Lower lobe of right lung (tissue), 2 donors: ENCODE results near the gene METRN. TPM values are rescaled to one million over a fixed set of nuclear protein-coding genes. Genes with fewer than 3 reads are reported as not detected.

Source experiments
- ATAC-seq, 2 donors: fragments of 200-7000 bp; cut with Tn5 transposase; one replicate each; pipeline ENCODE4 v1.9.1; 2020 to 2022; ENCODE audit warnings: mild to moderate bottlenecking in 2 of 2, moderate library complexity in 2 of 2
- DNase-seq: peaks from one replicate; pipeline ENCODE4 v3.0.0-alpha.2; 2020
- H3K27ac ChIP-seq: fragments of 200-600 bp; one replicate; pipeline ENCODE4 v1.8.0; 2022
- H3K27me3 ChIP-seq: fragments of 200-600 bp; one replicate; pipeline ENCODE4 v1.8.0; 2022; ENCODE audit warnings: low read depth
- H3K36me3 ChIP-seq: fragments of 200-600 bp; one replicate; pipeline ENCODE4 v1.8.0; 2022; ENCODE audit warnings: mild to moderate bottlenecking
- H3K4me1 ChIP-seq: fragments of 200-600 bp; one replicate; pipeline ENCODE4 v1.8.0; 2022
- H3K4me3 ChIP-seq: fragments of 200-600 bp; one replicate; pipeline ENCODE4 v1.8.0; 2022; ENCODE audit warnings: mild to moderate bottlenecking
- H3K9me3 ChIP-seq: fragments of 200-600 bp; one replicate; pipeline ENCODE4 v1.8.0; 2022
- CTCF ChIP-seq: fragments of 200-600 bp; IDR thresholded peaks from one replicate; pipeline ENCODE4 v1.8.0; 2022; ENCODE audit warnings: antibody characterized with exemption, mild to moderate bottlenecking
- intact Hi-C: fragments of 100-400 bp; cut with DNase I; formaldehyde crosslinking; loops from one replicate; pipeline ENCODE4 v1.11.0; 2022
- total RNA-seq: library from RNA; stranded (reverse); fragmentation: NEBNext Ultra II Directional; extraction: Animal tissue kit (Norgen Biotek cat#: 25700); gene quantifications from one replicate; pipeline ENCODE4 v1.2.1, GENCODE V29; 2021
- donor health status: DM: no; HTN: yes; CAD: no; lungs with severe emphysema.

METRN gene
- total RNA-seq, 1 donor from 2014 or later: 35.9 TPM

- no peak for ATAC-seq
- peaks cover 24% of the 10 kb centered on the region for H3K4me1 ChIP-seq
- TF ChIP-seq CTCF: no peak
- no peaks in the 10 kb centered on the region for H3K9me3 ChIP-seq
- DNase-seq: no peak
- H3K4me3 ChIP-seq: no peak overlapping the region
- peaks cover 38% of the 10 kb centered on the region for H3K36me3 ChIP-seq
- intact Hi-C loops: no loop called here
- H3K27ac ChIP-seq: no peak overlapping the region
- peaks cover 24% of the 10 kb centered on the region for H3K27me3 ChIP-seq
These were observed 16.0 kb downstream of the METRN start for GRCh38 chr16:730666-731509.

GRCh38 chr16:732332-732731 is 17.4 kb downstream of the METRN start:
- Histone ChIP-seq H3K27ac (no peak overlapping the region), H3K4me1 (peaks cover 14% of the 10 kb centered on the region), H3K36me3 (peaks cover 53% of the 10 kb centered on the region), H3K9me3 (no peaks in the 10 kb centered on the region), H3K4me3 (no peak overlapping the region), H3K27me3 (peaks cover 13% of the 10 kb centered on the region)
- ATAC-seq (no peak), DNase-seq (no peak)
- no peak for TF ChIP-seq CTCF
- intact Hi-C loops: no loop called here

GRCh38 chr16:732936-733335 is 18.0 kb downstream of the METRN start:
- no peak overlapping the region for H3K4me3 ChIP-seq
- DNase-seq: no peak
- TF ChIP-seq CTCF: no peak
- H3K27me3 ChIP-seq: peaks cover 7% of the 10 kb centered on the region
- intact Hi-C loops: no loop called here
- H3K9me3 ChIP-seq: no peaks in the 10 kb centered on the region
- no peak overlapping the region for H3K27ac ChIP-seq
- no peak for ATAC-seq
- H3K36me3 ChIP-seq: peaks cover 59% of the 10 kb centered on the region
- peaks cover 8% of the 10 kb centered on the region for H3K4me1 ChIP-seq

GRCh38 chr16:733382-734207 is 18.7 kb downstream of the METRN start:
- Histone ChIP-seq H3K4me3 (no peak overlapping the region), H3K27me3 (peaks cover under 1% of the 10 kb centered on the region), H3K4me1 (peaks cover 1% of the 10 kb centered on the region), H3K36me3 (peaks cover 61% of the 10 kb centered on the region), H3K9me3 (no peaks in the 10 kb centered on the region), H3K27ac (no peak overlapping the region)
- ATAC-seq: peak in 1 of 2 donors; percentile 14
- peak; percentile 37 for TF ChIP-seq CTCF
- DNase-seq: no peak
- intact Hi-C loops: no loop called here

- no peak for DNase-seq
- Histone ChIP-seq H3K36me3 (peaks cover 61% of the 10 kb centered on the region), H3K27me3 (no peaks in the 10 kb centered on the region), H3K9me3 (no peaks in the 10 kb centered on the region), H3K4me1 (peaks cover under 1% of the 10 kb centered on the region), H3K4me3 (no peak overlapping the region), H3K27ac (no peak overlapping the region)
- TF ChIP-seq CTCF: no peak
- intact Hi-C loops: no loop called here
- no peak for ATAC-seq
These were observed 19.5 kb downstream of the METRN start for GRCh38 chr16:734208-734980.
